Femur (tissue), 1 donor: Measurements from ENCODE around the gene MIEF2.
A peak's percentile ranks its signal among the peaks of the same experiment; 100 is the strongest.
"Not testable (repeated sequence)": the region's sequence is repeated elsewhere in the genome, so short reads cannot be mapped to it uniquely, and the experiment has no call there.

Source experiments
- DNase-seq: peaks from one replicate; pipeline ENCODE4 v3.0.0-alpha.2; 2017

MIEF2 gene, protein sequence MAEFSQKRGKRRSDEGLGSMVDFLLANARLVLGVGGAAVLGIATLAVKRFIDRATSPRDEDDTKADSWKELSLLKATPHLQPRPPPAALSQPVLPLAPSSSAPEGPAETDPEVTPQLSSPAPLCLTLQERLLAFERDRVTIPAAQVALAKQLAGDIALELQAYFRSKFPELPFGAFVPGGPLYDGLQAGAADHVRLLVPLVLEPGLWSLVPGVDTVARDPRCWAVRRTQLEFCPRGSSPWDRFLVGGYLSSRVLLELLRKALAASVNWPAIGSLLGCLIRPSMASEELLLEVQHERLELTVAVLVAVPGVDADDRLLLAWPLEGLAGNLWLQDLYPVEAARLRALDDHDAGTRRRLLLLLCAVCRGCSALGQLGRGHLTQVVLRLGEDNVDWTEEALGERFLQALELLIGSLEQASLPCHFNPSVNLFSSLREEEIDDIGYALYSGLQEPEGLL

DNA sequence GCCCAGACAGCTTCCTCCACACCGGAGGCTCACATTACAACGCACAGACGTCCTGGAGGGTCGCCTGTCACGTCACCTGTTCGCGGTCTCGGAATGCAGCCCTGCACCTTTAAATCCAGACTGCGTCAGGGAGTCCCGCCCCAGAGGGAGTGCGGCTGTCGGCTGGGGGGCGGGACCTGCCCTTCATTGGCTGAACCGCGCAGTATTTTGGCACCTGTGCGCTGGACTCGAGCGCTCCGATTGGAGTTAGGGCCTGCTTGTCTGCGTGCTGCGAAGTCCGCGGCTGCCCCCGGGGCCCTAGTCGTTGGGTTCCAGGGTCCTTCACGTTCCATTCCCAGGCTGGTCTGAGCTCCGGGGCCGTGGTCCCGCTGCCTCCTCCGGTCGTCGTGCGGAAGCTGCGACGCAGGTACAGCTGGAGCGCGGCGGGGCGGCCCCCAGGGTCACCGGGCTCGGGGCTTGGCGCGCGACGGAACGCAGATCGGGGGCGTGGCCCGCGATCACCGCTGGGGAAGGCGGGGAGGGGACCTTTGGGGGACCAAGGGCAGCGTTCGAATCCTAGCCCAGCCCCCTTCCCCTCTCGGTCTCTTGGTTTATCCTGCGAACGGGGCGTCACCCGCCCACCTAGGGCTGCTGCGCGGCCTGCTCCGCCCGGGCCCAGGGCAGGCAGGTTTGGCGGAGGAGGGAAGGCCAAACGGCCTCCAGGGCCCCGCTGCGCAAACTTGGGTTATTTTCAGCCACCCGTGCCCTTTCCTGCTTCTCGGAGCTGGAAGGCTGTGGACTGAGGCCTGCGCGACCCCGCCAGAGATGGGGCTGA lies at the start of gene MIEF2:
Gene MIEF2 (plus strand): TSS at position 331 of the 814 bp plus-strand sequence. CDS start 2,059 bp downstream, outside the sequence.
- DNase-seq = peak; percentile 97

DNA sequence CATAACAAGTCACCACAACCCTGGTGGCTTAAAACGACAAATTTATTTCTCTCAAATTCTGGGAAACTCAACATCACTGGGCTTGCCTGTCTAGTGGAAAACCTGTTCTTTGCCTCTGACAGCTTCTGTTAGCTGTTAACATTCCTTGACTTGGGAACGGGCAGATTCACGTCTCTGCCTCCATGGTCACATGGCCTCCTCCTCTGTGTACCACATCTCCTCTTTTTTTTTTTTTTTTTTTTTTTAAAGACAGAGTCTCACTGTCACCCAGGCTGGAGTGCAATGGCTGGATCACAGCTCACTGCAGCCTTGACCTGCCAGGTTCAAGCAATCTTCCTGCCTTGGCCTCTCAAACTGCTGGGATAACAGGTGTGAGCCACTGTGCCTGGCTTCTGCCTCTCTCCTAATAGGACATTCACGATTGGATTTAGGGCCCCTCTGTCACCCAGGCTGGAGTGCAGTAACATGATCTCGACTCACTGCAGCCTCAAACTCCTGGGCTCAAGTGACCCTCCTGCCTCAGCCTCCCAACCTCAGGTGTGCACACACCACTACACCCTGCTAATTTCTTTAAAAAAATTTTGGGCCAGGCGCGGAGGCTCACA lies 46.7 kb upstream of the MIEF2 start:
- DNase-seq = no peak

DNA sequence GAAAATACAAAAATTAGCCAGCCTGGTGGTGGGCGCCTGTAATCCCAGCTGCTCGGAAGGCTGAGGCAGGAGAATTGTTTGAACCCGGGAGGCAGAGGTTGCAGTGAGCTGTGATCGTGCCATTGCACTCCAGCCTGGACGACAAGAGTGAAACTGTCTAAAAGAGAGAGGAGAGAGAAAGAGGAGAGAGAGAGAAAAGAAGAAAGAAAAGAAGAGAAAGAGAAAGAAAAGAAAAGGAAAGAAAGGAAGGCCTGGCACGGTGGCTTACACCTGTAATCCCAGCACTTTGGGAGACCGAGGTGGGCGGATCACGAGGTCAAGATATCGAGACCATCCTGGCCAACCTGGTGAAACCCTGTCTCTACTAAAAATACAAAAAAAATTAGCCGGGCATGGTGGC lies 43.6 kb upstream of the MIEF2 start:
- DNase-seq = not testable (repeated sequence)

DNA sequence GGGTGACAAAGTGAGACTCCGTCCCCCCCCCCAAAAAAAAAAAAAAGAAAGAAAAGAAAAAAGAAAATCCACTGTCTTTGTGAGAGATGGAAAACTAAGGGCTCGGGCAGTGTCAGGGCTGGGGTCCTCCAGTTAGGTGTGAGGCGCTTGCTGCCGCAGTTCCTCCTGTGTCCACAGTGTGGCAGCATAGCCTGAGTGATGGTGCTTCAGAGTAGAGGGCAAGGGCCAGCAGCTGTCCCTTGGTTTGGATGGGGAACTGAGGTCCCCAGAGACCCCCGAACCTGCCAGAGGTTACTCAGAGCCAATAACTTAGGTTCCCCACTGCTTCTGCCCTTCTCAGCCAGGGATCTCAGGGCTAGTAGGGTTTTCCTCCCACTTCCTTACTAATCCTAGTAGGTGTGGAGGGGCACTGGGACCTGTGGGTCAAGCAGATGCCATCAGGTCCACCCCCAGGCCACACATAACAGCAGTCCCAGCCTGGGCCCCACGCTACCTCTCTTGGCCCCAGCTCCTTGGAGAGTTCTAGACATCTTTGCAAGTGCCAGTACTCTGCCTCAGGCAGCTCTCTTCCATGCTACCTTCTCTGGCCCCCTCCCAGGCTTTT lies 42.9 kb upstream of the MIEF2 start:
- peak; percentile 81 for DNase-seq

DNA sequence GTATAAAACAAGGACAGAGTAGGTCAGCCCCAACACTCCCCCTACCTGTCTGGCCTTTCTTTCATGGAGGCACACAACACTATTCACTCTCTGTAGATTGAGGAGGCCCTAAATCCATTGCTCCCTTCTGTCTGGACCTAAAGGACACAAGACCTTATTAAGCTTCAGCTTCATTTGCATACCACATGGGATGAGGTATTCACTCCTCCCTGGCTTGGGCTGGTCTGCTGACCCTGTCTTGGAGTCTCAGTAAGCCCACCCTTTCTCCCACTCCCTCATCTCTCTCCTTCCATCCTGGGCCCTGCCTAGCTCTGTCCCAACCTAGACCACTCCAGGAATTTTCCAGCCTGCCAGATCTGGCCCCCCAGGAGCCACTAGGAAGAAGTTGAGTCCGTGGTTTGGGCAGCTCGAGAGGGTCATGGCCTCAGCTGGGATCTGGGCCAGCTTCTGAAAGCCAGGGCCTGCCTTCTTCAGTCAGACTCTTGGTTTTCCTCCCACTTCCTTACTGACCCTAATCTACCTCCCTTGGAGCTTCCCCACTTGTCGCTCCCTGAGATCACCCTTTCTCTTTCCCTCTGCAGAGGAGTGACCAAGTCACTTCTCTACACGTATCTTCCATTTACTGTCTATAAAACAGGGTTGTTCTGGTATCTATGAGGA lies 41.6 kb upstream of the MIEF2 start:
- peak; percentile 55 for DNase-seq

DNA sequence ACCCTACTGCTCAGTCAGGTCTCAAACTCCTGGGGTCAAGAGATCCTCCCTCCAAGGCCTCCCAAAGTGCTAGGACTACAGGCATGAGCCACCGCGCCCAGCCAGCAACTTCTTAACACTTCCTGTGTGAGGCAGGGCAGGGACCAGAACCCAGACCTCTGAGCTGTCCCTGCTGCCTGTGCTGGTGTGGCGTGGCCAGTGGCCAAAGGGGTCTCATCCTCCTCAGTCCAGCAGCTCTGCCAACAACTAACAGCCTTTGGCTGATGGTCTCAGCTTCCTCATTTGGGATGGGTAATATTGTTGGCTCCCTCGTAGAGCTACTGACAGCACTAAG lies 36.4 kb upstream of the MIEF2 start:
- DNase-seq = no peak

DNA sequence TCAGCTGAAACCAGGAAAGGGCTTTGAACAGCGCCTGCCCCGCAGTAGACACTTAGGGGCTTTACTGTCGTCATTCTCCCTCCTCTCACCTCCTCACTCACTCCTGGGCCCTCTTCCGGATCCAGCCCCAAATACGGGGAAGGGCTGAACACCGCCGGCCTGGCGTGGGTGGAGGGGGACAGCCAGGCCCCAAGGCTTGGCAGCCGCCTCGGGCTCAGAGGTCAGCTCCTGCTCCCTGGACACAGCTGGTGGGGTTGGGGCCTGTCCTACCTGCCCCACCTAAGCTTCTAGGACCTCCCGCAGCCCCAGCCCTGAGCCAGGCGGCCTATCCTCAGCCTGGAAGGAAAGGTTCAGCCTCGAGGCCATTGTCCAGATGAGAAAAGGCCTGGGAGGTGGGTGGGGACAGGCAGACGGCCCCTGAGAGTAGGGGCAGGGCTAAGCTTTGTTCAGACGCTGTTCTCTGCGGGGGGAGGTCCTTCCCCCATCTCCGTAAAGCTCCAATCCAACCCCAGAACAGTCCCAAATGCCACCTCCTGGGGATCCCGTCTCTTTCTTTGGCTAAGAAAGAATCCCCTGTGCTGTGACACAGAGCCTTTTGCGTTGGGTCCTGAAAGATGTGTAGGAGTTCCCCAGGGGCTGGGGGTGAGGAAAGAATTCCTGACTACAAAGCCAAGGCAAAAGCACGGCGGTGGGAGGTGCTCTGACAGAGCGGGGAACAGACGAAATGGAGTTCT lies 35.9 kb upstream of the MIEF2 start:
- DNase-seq = peak; percentile 72

DNA sequence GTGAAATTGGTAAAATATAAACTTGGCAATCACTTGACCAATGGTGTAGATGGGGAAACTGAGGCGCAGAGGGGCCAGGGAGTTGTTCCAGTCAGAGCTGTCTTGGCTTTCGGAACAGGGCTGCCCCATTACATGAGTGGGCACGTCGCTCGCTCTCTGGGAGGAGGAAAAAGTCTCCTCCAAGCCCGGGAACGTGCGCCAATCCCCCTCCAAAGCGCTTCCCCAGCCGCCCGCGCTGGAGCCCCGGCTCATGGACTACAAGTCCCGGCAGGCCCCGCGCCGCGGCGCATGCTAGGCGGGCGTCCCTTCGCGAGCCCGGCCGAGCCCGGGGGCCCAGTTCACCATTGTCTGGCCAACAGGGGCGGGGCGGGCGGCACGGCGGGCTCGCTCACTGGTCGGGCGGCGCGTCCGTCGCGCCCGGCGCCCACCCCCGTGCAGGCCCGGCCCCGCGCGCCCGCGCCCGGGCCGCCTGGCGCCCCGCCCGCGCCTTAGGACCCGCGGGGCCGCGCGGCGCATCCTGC lies 35.3 kb upstream of the MIEF2 start, which contains the start of gene LLGL1:
Gene LLGL1 (plus strand): TSS at position 515 of the 521 bp plus-strand sequence. CDS start 48 bp downstream, outside the sequence.
- DNase-seq = peak; percentile 98

DNA sequence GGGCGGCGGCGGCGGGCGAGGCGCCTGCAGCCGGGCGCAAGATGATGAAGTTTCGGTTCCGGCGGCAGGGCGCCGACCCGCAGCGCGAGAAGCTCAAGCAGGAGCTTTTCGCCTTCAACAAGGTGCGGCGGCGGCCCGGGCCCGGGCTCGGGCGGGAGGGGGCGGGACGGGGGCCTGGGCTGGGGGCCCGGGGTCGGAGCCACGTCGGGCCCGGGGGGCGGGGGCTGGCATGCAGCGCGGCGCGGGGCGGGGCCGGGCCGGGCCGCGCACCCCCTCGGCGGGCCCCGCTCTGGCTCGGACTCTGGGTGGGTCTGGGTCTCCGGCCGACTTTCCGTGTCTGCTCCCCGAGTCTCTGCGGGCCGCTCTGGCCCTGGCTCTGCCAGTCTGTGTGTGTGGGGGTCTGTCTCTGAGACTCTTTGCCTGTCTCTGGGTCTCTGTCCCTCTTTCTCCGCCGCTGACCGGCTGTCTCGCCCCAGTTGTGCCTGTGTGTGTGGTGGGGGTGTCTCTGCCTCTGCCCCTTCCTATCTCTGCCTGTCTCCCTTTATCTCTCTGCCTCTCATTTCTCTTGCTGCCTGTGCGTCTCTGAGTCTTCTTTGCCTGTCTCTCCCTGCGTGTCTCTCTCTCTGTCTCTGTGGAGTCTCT lies 34.7 kb upstream of the MIEF2 start:
- peak; percentile 73 for DNase-seq

DNA sequence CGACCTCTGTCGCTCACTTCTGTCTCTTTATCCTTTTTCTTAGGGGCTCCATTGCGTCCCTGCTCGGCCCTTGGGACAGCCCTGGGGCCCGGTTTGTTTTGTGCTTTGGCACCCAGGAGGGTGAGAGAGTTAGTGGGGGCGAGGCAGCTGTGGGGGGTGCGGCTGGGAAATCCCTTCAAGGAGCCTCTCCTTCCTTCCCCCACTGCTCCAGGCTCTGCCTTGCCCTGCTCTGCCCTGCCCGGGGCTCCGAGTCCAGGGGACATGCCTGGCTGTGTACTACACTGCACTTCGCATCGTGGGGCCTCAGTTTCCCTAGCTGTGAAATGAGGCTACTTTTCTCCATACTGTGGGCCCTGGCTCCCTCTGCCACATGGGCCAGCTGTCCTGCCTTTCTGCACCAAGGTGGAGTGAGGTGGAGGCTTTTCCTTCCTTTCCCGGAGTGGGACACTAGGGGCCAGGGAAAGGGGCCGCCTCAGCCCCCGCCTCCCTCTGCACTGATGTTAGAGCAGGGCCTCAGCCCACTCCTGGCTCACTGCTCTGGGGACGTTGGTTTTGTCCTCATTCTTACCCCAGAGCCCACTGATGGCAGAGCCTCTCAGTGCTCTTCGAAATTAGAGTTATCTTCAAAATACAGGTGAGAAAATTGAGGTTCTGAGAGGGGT lies 34.0 kb upstream of the MIEF2 start:
- DNase-seq = peak; percentile 39

DNA sequence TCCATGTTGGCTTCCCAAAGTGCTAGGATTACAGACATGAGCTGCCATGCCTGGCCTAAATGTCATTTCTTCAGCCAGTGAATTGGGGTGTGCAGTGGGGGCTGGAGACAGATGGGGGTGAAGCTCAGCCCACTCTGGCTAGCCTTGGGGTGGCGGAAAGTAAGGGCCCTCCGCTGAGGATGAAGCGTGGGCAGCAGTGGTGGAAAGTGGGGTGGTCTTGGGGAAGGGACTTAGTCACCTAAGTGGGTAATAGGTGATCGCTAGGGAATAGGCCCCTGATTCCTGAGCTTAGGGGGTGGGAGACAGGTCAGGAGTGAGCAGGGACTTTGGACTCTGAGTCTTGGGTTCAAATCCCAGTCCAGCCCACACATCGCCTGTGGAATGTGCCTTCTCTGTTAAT lies 32.8 kb upstream of the MIEF2 start:
- no peak for DNase-seq

DNA sequence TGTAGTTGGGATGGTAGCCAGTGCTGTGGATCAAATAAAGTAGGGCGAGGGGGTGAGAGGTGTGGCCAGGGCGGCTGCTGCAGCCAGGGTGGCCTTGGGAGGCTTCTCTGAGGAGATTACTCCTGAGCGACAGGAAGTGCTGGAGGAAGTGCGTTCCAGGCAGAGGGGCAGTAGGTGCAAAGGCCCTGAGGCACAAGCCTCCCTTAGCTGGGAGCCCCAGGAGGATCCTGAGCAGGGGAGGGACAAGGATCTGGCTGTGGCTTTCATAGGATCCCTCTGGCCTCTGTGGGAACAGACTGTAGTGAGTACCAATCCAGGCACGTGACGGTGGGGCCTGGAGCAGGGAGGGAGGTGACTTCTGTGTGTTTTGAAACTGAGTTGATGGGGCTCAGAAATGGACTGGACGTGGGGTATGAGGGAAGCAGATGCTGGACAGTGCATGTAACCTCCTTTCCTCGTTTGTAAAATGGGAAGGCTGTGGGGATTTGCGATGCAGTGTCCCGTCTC lies 32.2 kb upstream of the MIEF2 start:
- DNase-seq = no peak

DNA sequence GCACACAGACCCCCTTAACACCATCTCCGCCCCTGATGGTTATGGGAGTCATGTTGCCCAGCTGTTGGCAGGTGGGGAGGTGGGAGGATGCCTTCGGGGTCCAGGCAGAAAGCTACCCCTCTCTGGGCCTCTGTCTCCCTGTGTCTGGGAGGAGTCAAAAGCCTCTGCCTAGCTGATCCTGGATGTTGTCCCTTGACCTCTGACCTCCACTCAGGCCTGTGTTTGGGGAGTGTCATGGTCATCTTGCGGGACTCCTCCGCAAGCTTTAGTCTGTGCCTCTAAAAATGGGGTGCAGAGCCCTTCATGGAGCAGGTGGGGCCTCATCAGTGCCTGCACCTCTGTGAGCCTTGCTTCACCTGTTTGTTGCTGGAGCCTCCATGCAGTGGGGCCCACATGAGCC lies 31.2 kb upstream of the MIEF2 start:
- no peak for DNase-seq

DNA sequence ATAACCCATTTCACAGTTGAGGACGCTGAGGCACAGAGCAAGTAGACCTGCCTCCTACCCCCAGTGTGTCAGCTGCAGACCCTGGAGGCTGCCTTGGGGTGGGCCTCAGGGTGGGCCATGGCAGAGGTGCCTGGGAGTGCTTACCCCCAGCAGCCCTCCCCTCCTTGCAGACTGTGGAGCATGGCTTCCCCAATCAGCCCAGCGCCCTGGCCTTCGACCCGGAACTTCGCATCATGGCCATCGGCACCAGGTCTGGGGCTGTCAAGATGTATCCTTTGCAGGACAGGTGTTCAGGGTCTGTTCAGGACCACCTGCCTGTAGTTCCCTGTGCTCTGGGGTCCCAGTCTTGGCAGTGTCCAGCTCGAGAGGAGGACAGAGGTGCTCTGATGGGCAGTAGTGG lies 30.7 kb upstream of the MIEF2 start:
- DNase-seq = no peak

DNA sequence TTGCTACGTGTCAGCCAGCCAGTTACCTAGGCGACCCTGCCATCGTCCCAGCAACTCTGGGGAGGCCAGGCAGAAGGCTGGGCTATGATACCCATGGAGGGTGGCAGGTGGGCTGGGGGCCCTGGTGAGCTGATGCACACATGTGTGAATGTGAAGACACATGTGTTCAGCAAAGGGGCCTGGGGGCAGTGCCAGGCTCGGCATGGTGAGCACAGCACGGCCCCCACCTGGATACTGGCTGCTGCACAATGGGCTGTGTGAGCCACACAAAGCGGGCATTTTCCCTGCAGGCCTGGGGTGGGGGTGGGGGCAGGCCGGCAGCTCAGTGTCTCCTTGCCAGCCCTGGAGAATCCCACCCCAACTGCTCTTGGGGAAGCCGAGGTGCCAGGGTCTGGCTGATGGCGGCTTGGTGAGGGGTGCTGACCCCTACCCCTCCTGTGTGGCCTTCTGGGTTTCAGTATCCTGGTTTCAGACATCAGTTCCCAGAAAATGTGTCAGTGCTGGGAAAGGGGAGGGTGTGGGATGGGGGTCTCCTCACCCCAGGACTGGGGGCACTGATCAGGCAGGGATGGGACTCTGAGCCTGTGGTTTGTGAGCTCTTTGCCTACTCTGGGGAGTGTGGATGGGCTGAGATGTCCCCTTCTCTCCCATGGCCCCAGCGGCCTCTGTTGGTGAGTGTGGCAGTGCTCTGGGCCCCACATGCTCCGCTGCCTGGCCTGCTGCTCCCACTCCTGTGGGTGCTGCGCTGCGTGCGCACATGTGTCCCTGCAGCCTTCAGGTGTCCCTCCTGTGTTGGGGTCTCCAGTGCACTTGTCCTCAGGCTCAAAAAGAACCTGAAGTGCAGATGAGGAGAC lies 29.9 kb upstream of the MIEF2 start:
- no peak for DNase-seq

DNA sequence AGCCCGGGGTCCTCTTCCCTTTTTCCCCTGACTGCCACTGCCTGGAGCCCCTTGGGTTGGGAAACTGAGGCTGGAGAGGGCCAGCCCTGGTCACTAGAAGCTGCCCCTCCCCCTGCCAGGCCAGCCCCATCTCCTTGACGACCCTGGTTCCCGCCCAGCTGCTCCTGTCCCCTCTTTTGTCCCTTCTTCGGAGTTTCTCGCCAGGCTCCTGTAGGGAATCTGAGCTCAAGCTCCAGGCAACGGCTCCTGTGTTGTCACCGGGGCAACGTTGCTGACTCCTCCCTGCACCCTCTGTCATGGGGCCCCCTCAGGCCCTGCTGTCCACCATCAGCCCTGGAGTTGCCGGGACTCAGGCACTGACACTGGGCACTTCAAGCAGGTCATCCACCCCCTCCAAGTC lies 29.3 kb upstream of the MIEF2 start:
- no peak for DNase-seq

DNA sequence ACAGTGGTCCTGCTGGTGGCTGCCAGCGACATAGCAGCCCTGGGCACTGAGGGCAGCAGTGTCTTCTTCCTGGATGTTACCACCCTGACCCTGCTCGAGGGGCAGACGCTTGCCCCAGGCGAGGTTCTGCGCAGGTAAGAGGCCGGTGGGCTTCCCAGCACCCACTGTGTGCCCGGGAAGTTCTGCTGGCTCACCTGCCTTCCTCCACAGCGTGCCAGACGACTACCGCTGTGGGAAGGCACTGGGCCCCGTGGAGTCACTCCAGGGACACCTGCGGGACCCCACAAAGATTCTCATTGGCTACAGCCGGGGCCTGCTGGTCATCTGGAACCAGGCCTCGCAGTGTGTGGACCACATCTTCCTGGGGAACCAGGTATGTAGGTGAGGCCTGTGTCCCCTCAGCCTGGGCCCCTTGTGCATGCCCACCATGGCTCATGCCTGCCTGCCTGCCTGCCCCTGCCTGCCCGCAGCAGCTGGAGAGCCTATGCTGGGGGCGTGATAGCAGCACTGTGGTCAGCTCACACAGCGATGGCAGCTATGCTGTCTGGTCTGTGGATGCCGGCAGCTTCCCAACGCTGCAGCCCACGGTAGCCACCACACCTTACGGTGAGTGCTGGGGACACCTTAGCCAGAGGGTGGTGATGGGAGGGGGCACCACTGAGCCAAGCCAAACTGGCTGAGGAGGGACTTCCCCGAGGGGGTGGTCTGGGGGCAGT lies 26.5 kb upstream of the MIEF2 start:
- no peak for DNase-seq

DNA sequence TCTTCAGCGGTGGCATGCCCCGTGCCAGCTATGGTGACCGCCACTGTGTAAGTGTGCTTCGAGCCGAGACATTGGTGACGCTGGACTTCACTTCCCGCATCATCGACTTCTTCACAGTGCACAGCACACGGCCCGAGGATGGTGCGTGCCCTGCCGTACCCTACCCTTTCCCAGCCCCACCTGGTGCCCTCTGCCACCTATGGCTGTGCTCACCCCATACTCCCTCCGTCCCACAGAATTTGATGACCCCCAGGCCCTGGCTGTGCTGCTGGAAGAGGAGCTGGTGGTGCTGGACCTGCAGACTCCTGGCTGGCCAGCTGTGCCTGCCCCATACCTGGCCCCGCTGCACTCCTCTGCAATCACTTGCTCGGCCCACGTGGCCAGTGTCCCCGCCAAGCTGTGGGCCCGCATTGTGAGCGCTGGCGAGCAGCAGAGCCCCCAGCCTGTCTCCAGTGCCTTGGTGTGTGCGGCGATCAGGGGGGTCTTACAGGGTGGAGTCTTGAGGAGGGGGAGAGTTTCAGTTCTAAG lies 25.5 kb upstream of the MIEF2 start:
- no peak for DNase-seq
